WERI-Rb-1 (cell line): ENCODE results near the gene TMC8.

Source experiments
- DNase-seq: peaks from one replicate; pipeline ENCODE4 v3.0.0-alpha.2; 2020
- H3K27ac ChIP-seq: fragments of 250-450 bp; sonication (Bioruptor Pico); 2 replicates; pipeline ENCODE4 v1.5.1; 2020; ENCODE audit warnings: mild to moderate bottlenecking, moderate library complexity
- H3K27me3 ChIP-seq: fragments of 250-450 bp; sonication (Bioruptor Pico); 2 replicates; pipeline ENCODE4 v1.5.1; 2021; ENCODE audit warnings: mild to moderate bottlenecking, low read depth, moderate library complexity; ENCODE audit not compliant: insufficient read depth, severe bottlenecking
- H3K36me3 ChIP-seq: fragments of 250-450 bp; sonication (Bioruptor Pico); 2 replicates; pipeline ENCODE4 v1.5.1; 2020; ENCODE audit warnings: mild to moderate bottlenecking, moderate library complexity
- H3K4me3 ChIP-seq: 2 replicates; pipeline ENCODE4 v1.5.1; 2011; ENCODE audit warnings: low read depth, mild to moderate bottlenecking, control low read depth, low read length
- H3K9me3 ChIP-seq: fragments of 250-450 bp; sonication (Bioruptor Pico); 2 replicates; pipeline ENCODE4 v1.5.1; 2021; ENCODE audit warnings: mild to moderate bottlenecking, moderate library complexity; ENCODE audit not compliant: severe bottlenecking
- TF ChIP-seq, protein P1 (sequence below): IDR thresholded peaks from 2 replicates; pipeline ENCODE4 v1.5.1; 2011; ENCODE audit warnings: low read depth, mild to moderate bottlenecking, control low read depth, inconsistent platforms, low read length

TMC8 gene

DNA sequence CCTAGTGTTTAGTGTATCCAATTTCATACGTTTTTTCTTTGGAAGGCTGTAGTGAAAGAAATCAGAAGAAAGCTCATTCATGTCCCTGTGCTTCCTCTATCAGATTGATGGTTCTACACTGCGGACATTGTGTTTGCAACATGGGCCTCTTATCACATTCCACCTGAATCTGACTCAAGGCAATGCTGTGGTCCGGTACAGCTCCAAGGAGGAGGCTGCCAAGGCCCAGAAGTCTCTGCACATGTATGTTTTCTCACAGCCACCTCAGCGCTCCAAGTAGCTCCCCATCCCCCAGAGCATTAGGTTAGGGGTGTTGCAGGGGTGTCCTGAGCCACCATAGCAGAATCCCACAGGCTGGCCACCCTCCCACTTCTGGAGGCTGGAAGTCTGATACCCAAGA is 27.3 kb upstream of the TMC8 start:
- H3K27ac ChIP-seq: no peak overlapping the region
- H3K9me3 ChIP-seq: no peaks in the 10 kb centered on the region
- DNase-seq: no peak
- H3K4me3 ChIP-seq: no peak overlapping the region
- H3K36me3 ChIP-seq: peaks cover 62% of the 10 kb centered on the region
- TF ChIP-seq, protein P1, sequence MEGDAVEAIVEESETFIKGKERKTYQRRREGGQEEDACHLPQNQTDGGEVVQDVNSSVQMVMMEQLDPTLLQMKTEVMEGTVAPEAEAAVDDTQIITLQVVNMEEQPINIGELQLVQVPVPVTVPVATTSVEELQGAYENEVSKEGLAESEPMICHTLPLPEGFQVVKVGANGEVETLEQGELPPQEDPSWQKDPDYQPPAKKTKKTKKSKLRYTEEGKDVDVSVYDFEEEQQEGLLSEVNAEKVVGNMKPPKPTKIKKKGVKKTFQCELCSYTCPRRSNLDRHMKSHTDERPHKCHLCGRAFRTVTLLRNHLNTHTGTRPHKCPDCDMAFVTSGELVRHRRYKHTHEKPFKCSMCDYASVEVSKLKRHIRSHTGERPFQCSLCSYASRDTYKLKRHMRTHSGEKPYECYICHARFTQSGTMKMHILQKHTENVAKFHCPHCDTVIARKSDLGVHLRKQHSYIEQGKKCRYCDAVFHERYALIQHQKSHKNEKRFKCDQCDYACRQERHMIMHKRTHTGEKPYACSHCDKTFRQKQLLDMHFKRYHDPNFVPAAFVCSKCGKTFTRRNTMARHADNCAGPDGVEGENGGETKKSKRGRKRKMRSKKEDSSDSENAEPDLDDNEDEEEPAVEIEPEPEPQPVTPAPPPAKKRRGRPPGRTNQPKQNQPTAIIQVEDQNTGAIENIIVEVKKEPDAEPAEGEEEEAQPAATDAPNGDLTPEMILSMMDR: no peak
- H3K27me3 ChIP-seq: no peaks in the 10 kb centered on the region

DNA sequence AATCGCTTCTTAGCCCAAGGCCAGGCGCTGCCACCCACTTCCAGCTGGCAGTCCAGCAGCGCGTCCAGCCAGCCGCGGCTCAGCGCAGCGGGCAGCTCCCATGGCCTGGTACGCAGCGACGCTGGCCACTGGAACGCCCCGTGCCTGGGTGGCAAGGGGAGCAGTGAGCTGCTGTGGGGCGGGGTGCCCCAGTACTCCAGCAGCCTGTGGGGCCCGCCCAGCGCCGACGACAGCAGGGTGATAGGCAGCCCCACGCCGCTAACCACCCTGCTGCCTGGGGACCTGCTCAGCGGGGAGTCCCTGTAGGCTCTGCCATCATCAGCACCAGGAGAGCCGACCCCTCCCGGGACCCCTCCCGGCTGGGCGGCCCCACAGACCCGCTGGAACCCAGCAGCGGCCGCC is 26.0 kb upstream of the TMC8 start:
- TF ChIP-seq, protein P1: no peak
- Histone ChIP-seq H3K36me3 (peaks cover 50% of the 10 kb centered on the region), H3K27me3 (no peaks in the 10 kb centered on the region), H3K4me3 (no peak overlapping the region), H3K9me3 (no peaks in the 10 kb centered on the region), H3K27ac (no peak overlapping the region)
- DNase-seq: no peak

DNA sequence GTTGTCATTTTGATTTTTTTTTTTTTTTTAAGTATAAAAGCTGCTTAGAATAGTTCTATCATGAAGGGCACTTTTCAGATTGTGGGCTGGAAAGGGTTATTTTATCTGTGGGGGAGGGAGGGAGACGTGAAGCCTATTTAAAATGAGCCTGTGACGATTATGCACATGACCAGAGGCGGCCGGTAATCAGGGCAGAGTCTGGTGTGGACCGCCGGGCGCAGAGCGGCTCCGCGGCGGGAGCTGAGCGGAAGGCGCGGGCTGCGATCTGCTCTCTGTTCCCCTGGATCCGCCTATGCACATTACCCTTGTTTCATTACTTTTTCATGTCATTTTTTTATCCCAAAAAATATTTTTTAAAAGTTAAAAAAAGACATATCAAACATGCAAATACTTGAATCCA is 25.5 kb upstream of the TMC8 start:
- DNase-seq: no peak
- H3K27me3 ChIP-seq: no peaks in the 10 kb centered on the region
- no peak overlapping the region for H3K27ac ChIP-seq
- no peak overlapping the region for H3K4me3 ChIP-seq
- TF ChIP-seq, protein P1: no peak
- no peaks in the 10 kb centered on the region for H3K9me3 ChIP-seq
- peaks cover 44% of the 10 kb centered on the region for H3K36me3 ChIP-seq

DNA sequence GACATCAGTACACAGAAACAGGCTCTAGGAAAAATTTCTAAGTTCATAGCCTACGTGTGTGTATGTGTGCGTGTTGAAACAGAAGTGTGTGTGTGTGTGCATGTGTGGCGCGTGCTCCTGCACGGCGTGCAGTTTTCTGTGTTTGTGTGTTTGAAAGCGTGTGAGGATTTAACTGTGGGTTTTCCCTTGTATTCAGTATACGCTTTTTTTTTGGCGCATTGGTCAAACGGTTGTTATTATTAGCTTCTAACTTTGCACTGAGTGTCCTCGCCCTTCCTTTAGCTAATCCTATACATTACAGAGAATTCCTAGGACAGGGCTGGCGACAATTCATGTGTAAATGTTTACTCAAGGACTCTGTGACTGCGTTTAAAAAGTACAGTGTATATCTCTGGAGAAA is 25.0 kb upstream of the TMC8 start:
- TF ChIP-seq, protein P1: no peak

DNA sequence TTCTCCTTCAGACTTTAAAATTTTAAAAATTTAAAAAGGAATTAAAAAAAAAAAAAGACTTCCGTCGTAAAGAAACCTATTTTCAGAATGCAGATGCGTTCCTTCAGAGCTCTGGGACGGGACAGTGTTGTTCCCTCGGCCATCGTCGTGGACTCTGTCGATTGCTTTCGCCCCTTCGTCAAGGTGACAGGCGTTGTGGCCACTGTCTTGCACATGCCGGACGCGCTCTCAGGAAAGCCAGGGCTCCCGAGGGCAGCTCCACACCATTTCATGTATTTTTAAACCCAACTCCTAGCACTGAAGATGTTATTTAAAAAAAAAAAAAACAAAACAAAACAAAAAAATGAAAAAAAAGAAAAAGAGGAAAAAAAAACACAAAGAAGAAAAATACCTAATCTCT is 24.4 kb upstream of the TMC8 start:
- H3K36me3 ChIP-seq: peaks cover 36% of the 10 kb centered on the region
- TF ChIP-seq, protein P1: no peak
- no peak overlapping the region for H3K4me3 ChIP-seq
- H3K27me3 ChIP-seq: no peaks in the 10 kb centered on the region
- DNase-seq: no peak
- no peaks in the 10 kb centered on the region for H3K9me3 ChIP-seq
- H3K27ac ChIP-seq: no peak overlapping the region

More for the DNA sequence above, 25.0 kb upstream of the TMC8 start:
- Histone ChIP-seq H3K27ac (no peak overlapping the region), H3K9me3 (no peaks in the 10 kb centered on the region), H3K4me3 (no peak overlapping the region), H3K36me3 (peaks cover 40% of the 10 kb centered on the region), H3K27me3 (no peaks in the 10 kb centered on the region)
- no peak for DNase-seq

DNA sequence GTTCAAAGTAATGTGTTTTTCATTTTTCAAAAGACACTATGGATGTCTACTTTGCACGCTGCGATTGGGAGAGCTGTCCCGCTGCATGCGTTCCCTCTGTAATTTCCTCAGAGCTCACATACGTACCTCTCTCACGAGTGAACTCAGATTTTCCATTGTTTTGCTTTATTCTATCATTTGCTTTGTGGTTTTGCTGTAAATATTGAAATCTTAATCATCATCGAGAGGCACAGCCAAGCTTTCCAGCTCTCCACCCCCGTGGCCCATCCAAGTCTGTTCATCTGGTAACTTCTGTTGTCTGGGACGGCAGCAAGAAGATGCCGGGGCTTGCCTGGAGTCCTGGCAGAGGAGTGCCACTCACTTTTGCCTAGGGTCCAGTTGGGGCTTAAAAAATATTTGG is 23.1 kb upstream of the TMC8 start:
- TF ChIP-seq, protein P1: no peak
- Histone ChIP-seq H3K27ac (no peak overlapping the region), H3K36me3 (peaks cover 23% of the 10 kb centered on the region), H3K9me3 (no peaks in the 10 kb centered on the region), H3K4me3 (no peak overlapping the region), H3K27me3 (no peaks in the 10 kb centered on the region)
- DNase-seq: no peak
